Caco-2 (cell line): ENCODE results near the gene CRTC3. TPM values are rescaled to one million over a fixed set of nuclear protein-coding genes. Genes with fewer than 3 reads are reported as not detected.

Source experiments
- BruUV-seq: library from RNA; stranded (reverse); fragments of 400-500 nt; replicated peaks from 2 replicates; lab custom pipeline; 2021; lab: Mats Ljungman, UMichigan
- CTCF ChIA-PET: fragments of 300-600 bp; sonication (Branson Sonifier 250); formaldehyde crosslinking; loops from one replicate; lab custom pipeline; 2022; ENCODE audit warnings: antibody characterized with exemption; lab: Charles Lee
- POLR2A ChIA-PET: fragments of 300-600 bp; sonication (Branson Sonifier 250); formaldehyde crosslinking; loops from one replicate; lab custom pipeline; 2022; ENCODE audit warnings: antibody characterized with exemption; lab: Charles Lee
- DNase-seq, 2 experiments: peaks; one replicate each; pipeline versions ENCODE4 v3.0.0 to v3.0.0-alpha.2; 2020 to 2022
- H3K27me3 ChIP-seq: replicated peaks from 2 replicates; pipeline ENCODE4 v1.6.0; 2011; ENCODE audit warnings: low read length; ENCODE audit not compliant: control insufficient read depth, insufficient read depth
- H3K36me3 ChIP-seq: 2 replicates; pipeline ENCODE4 v1.5.1; 2011; ENCODE audit warnings: low read length; ENCODE audit not compliant: control insufficient read depth, insufficient read depth
- H3K4me1 ChIP-seq: fragments of 250-450 bp; sonication (Bioruptor Pico); 2 replicates; pipeline ENCODE4 v1.5.1; 2020; ENCODE audit warnings: mild to moderate bottlenecking
- H3K4me3 ChIP-seq: 2 replicates; pipeline ENCODE4 v1.5.1; 2011; ENCODE audit warnings: low read depth, mild to moderate bottlenecking, control low read depth, low read length
- H3K9me3 ChIP-seq: fragments of 250-450 bp; sonication (Bioruptor Pico); 2 replicates; pipeline ENCODE4 v1.5.1; 2020; ENCODE audit warnings: mild to moderate bottlenecking, moderate library complexity
- H3K27ac Mint-ChIP-seq: one replicate; pipeline ENCODE4 v1.8.0; 2022; ENCODE audit warnings: mixed read lengths; ENCODE audit not compliant: unreplicated experiment
- H3K27me3 Mint-ChIP-seq: one replicate; pipeline ENCODE4 v1.8.0; 2022; ENCODE audit warnings: mixed read lengths; ENCODE audit not compliant: insufficient read depth, unreplicated experiment
- H3K36me3 Mint-ChIP-seq: one replicate; pipeline ENCODE4 v1.8.0; 2022; ENCODE audit warnings: mild to moderate bottlenecking, mixed read lengths; ENCODE audit not compliant: insufficient read depth, unreplicated experiment
- H3K4me1 Mint-ChIP-seq: one replicate; pipeline ENCODE4 v1.8.0; 2022; ENCODE audit warnings: low read depth, mixed read lengths; ENCODE audit not compliant: unreplicated experiment
- H3K4me3 Mint-ChIP-seq: one replicate; pipeline ENCODE4 v1.8.0; 2022; ENCODE audit warnings: mild to moderate bottlenecking, moderate library complexity, mixed read lengths; ENCODE audit not compliant: unreplicated experiment
- H3K9me3 Mint-ChIP-seq: one replicate; pipeline ENCODE4 v1.8.0; 2022; ENCODE audit warnings: mixed read lengths; ENCODE audit not compliant: unreplicated experiment
- CTCF ChIP-seq, 2 experiments: fragments of 200-600 bp in 1 of 2; IDR thresholded peaks; 1 replicate in 1 of 2; 2 replicates in 1 of 2; pipeline versions ENCODE4 v1.5.1 to v1.8.0; 2011 to 2022; ENCODE audit warnings: antibody characterized with exemption in 1 of 2, control low read depth in 1 of 2, inconsistent platforms in 1 of 2, low read depth in 1 of 2, low read length in 1 of 2, mild to moderate bottlenecking in 1 of 2, moderate library complexity in 1 of 2; ENCODE audit not compliant: insufficient read depth in 1 of 2, severe bottlenecking in 1 of 2, unreplicated experiment in 1 of 2
- intact Hi-C: fragments of 100-400 bp; cut with micrococcal nuclease; formaldehyde crosslinking; loops from one replicate; pipeline ENCODE4 v1.10.0; 2022; ENCODE audit not compliant: unreplicated experiment
- total RNA-seq: library from RNA; stranded (reverse); gene quantifications from 2 replicates; pipeline ENCODE4 v1.2.3, GENCODE V29; 2022

Gene CRTC3
- total RNA-seq, 1 experiment from 2014 or later = 35.0 TPM

- H3K27ac Mint-ChIP-seq = no peak overlapping the region
- no peaks in the 10 kb centered on the region; the same call in 1 of the 2 replicates for H3K36me3 ChIP-seq
- H3K4me3 Mint-ChIP-seq = no peak overlapping the region
- H3K4me1 ChIP-seq = no peaks in the 10 kb centered on the region
- no peaks in the 10 kb centered on the region for H3K27me3 Mint-ChIP-seq
- POLR2A ChIA-PET = interaction anchor here (0.5 kb wide), 1 partner anchor 66 kb away, joined by 4 read pairs; no protein-coding TSS in a partner anchor
- no peaks in the 10 kb centered on the region for H3K4me1 Mint-ChIP-seq
- H3K9me3 ChIP-seq = no peaks in the 10 kb centered on the region
- no TSS peak for BruUV-seq
- no peak overlapping the region for H3K4me3 ChIP-seq
- peaks cover 7% of the 10 kb centered on the region for H3K36me3 Mint-ChIP-seq
- no peak for DNase-seq
- H3K9me3 Mint-ChIP-seq = no peaks in the 10 kb centered on the region
- CTCF ChIA-PET = interaction anchor here (0.5 to 0.6 kb wide), 3 partner anchors 84 to 253 kb away, joined by 3 to 4 read pairs (median 3); no protein-coding TSS in a partner anchor
- no peaks in the 10 kb centered on the region for H3K27me3 ChIP-seq
- no peak for TF ChIP-seq CTCF (IDR thresholded peaks at IDR 0.05; ENCODE audit: insufficient read depth in 1 of 2, low read depth in 1 of 2, low read length in 1 of 2, severe bottlenecking in 1 of 2, unreplicated experiment in 1 of 2)
- intact Hi-C loops = loop anchor here (5.0 kb wide), 1 partner anchor 101 kb away; no protein-coding TSS in a partner anchor
These were observed 69.0 kb downstream of the CRTC3 start for GRCh38 chr15:90598679-90599078.

GRCh38 chr15:90599116-90599515 lies 69.4 kb downstream of the CRTC3 start:
- Mint-ChIP-seq H3K27me3 (no peaks in the 10 kb centered on the region), H3K9me3 (no peaks in the 10 kb centered on the region), H3K4me1 (no peaks in the 10 kb centered on the region), H3K27ac (no peak overlapping the region), H3K36me3 (peaks cover 3% of the 10 kb centered on the region), H3K4me3 (no peak overlapping the region)
- TF ChIP-seq CTCF (IDR thresholded peaks at IDR 0.05; ENCODE audit: insufficient read depth in 1 of 2, low read depth in 1 of 2, low read length in 1 of 2, severe bottlenecking in 1 of 2, unreplicated experiment in 1 of 2) = no peak
- no peak for DNase-seq
- no peaks in the 10 kb centered on the region for H3K27me3 ChIP-seq
- ChIA-PET POLR2A (no interaction called here), CTCF (no interaction called here)
- H3K4me3 ChIP-seq = no peak overlapping the region
- H3K9me3 ChIP-seq = no peaks in the 10 kb centered on the region
- BruUV-seq = no TSS peak
- no peaks in the 10 kb centered on the region for H3K4me1 ChIP-seq
- no peaks in the 10 kb centered on the region; the same call in 1 of the 2 replicates for H3K36me3 ChIP-seq
- intact Hi-C loops = loop anchor here (5.0 kb wide), 1 partner anchor 102 kb away; no protein-coding TSS in a partner anchor

- Mint-ChIP-seq H3K9me3 (no peaks in the 10 kb centered on the region), H3K4me3 (no peak overlapping the region), H3K27ac (no peak overlapping the region), H3K4me1 (no peaks in the 10 kb centered on the region), H3K36me3 (no peaks in the 10 kb centered on the region), H3K27me3 (no peaks in the 10 kb centered on the region)
- CTCF ChIA-PET = no interaction called here
- no peaks in the 10 kb centered on the region for H3K9me3 ChIP-seq
- BruUV-seq = no TSS peak
- no peaks in the 10 kb centered on the region for H3K27me3 ChIP-seq
- DNase-seq = no peak
- no peak overlapping the region for H3K4me3 ChIP-seq
- POLR2A ChIA-PET = no interaction called here
- no peaks in the 10 kb centered on the region; the same call in 1 of the 2 replicates for H3K36me3 ChIP-seq
- intact Hi-C loops = loop anchor here (5.0 kb wide), 1 partner anchor 102 kb away; no protein-coding TSS in a partner anchor
- no peaks in the 10 kb centered on the region for H3K4me1 ChIP-seq
- TF ChIP-seq CTCF (IDR thresholded peaks at IDR 0.05; ENCODE audit: insufficient read depth in 1 of 2, low read depth in 1 of 2, low read length in 1 of 2, severe bottlenecking in 1 of 2, unreplicated experiment in 1 of 2) = no peak
These were observed 69.9 kb downstream of the CRTC3 start for GRCh38 chr15:90599644-90600043.
